HEK293T (cell line): Measurements from ENCODE around the gene ZNF831.

ENCODE experiments used
- NFRKB ChIP-seq: fragments of 450-650 bp; IDR thresholded peaks from 2 replicates; pipeline ENCODE4 v1.6.1; 2016; ENCODE audit warnings: mild to moderate bottlenecking, moderate library complexity
- SP1 ChIP-seq: fragments of 450-650 bp; IDR thresholded peaks from 2 replicates; pipeline ENCODE4 v1.6.1; 2017

DNA sequence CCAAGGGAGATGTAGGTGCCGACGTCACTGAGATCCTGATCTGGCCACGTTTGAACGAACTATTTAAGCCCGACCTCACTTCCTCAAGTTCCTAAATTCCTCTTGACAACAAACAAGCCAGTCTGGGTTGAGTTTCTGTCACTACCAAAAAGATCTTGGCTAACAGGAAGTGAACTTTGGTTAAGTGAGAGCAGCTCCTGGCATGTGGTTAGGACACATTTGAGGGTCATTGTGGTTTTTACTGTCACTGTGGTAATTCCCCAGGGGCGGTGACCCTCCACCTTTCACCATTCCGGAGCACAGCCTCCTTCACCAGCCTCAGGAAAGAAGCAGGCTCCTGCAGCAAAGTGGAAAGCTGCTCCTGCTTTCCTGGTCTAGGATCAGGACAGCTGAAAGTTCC, 43.1 kb upstream of the ZNF831 start:
- no peak for TF ChIP-seq SP1
- no peak for TF ChIP-seq NFRKB
